ENCODE data around the gene HOXB7. TPM values are rescaled to one million over a fixed set of nuclear protein-coding genes. Genes with fewer than 3 reads are reported as not detected.

The HOXB7 gene
- total and polyA plus RNA-seq, 7 donors = 0.85 to 3.0 (median 1.6) TPM

- ATAC-seq (no peak), DNase-seq (no peak)
- Histone ChIP-seq H3K9me3 (no peaks in the 10 kb centered on the region), H3K27me3 (ENCODE audit: insufficient read depth in 3 of 3, low read length in 2 of 3) (peaks cover 0 to 100% (median 62%) of the 10 kb centered on the region in 3 donors), H3K4me1 (peaks cover 17% of the 10 kb centered on the region), H3K4me3 (peak overlapping the region; percentile 77), H3K36me3 (ENCODE audit: insufficient read depth in 1 of 2, low read depth in 1 of 2) (no peaks in the 10 kb centered on the region), H3K27ac (peak overlapping the region; percentile 61)
- WGBS, 3 donors = 5 to 14% (median 9%) methylated on average over 13 to 15 of the region's 15 CpGs
- intact Hi-C loops (cut with DNase I) = no loop called here
- no peak for TF ChIP-seq CTCF (IDR thresholded peaks at IDR 0.05)
Measured at GRCh38 chr17:48609759-48610281, 997 bp downstream of the HOXB7 start.

GRCh38 chr17:48609033-48609432 is 1.8 kb downstream of the HOXB7 start:
- intact Hi-C loops (cut with DNase I) = no loop called here
- ATAC-seq = no peak
- H3K9me3 ChIP-seq = no peaks in the 10 kb centered on the region
- H3K4me1 ChIP-seq = peaks cover 13% of the 10 kb centered on the region
- DNase-seq = no peak
- H3K36me3 ChIP-seq (ENCODE audit: insufficient read depth in 1 of 2, low read depth in 1 of 2) = no peaks in the 10 kb centered on the region
- peaks cover 0 to 100% (median 59%) of the 10 kb centered on the region in 3 donors for H3K27me3 ChIP-seq (ENCODE audit: insufficient read depth in 3 of 3, low read length in 2 of 3)
- TF ChIP-seq CTCF (IDR thresholded peaks at IDR 0.05) = no peak
- H3K4me3 ChIP-seq = no peak overlapping the region
- no peak overlapping the region for H3K27ac ChIP-seq

- no peak overlapping the region for H3K4me3 ChIP-seq
- intact Hi-C loops (cut with DNase I) = no loop called here
- WGBS, 3 donors = 97 to 100% (median 100%) methylated on average over 1 of the region's 1 CpG
- TF ChIP-seq CTCF (IDR thresholded peaks at IDR 0.05) = no peak
- no peak for DNase-seq
- H3K9me3 ChIP-seq = no peaks in the 10 kb centered on the region
- ATAC-seq = no peak
- H3K27ac ChIP-seq = no peak overlapping the region
- peaks cover 0 to 100% (median 58%) of the 10 kb centered on the region in 3 donors for H3K27me3 ChIP-seq (ENCODE audit: insufficient read depth in 3 of 3, low read length in 2 of 3)
- peaks cover 13% of the 10 kb centered on the region for H3K4me1 ChIP-seq
- H3K36me3 ChIP-seq (ENCODE audit: insufficient read depth in 1 of 2, low read depth in 1 of 2) = no peaks in the 10 kb centered on the region
Measured at GRCh38 chr17:48608494-48608834, 2.4 kb downstream of the HOXB7 start.

GRCh38 chr17:48606892-48607614 is 3.8 kb downstream of the HOXB7 start:
- H3K4me1 ChIP-seq = peaks cover 13% of the 10 kb centered on the region
- H3K27ac ChIP-seq = no peak overlapping the region
- no peak overlapping the region for H3K4me3 ChIP-seq
- no peak for TF ChIP-seq CTCF (IDR thresholded peaks at IDR 0.05)
- no peaks in the 10 kb centered on the region for H3K36me3 ChIP-seq (ENCODE audit: insufficient read depth in 1 of 2, low read depth in 1 of 2)
- DNase-seq (no peak), ATAC-seq (no peak)
- H3K27me3 ChIP-seq (ENCODE audit: insufficient read depth in 3 of 3, low read length in 2 of 3) = peaks cover 0 to 100% (median 55%) of the 10 kb centered on the region in 3 donors
- no peaks in the 10 kb centered on the region for H3K9me3 ChIP-seq
- 71 to 81% (median 76%) methylated on average over 9 of the region's 9 CpGs for WGBS, 3 donors
- intact Hi-C loops (cut with DNase I) = no loop called here

Measured in psoas muscle (tissue), 8 donors.